Prostate gland (tissue), 2 donors: Measurements from ENCODE around the gene DNAJC1.

Experiments
- POLR2A ChIP-seq: fragments of 450-650 bp; IDR thresholded peaks from one replicate; pipeline ENCODE4 v1.6.1; 2016; ENCODE audit warnings: antibody characterized with exemption, mild to moderate bottlenecking
- POLR2AphosphoS5 ChIP-seq: sonication (generic); formaldehyde crosslinking; IDR thresholded peaks from one replicate; pipeline ENCODE4 v1.6.1; 2017; ENCODE audit warnings: antibody characterized with exemption
- TF ChIP-seq, protein P1 (sequence below), 4 experiments: fragments of 200-600 bp in 2 of 4; fragments of 450-650 bp in 2 of 4; sonication (generic) in 2 of 4; IDR thresholded peaks; 1 replicate in 3 of 4; 2 replicates in 1 of 4; pipeline ENCODE4 v1.5.1; 2016 to 2019; ENCODE audit warnings: antibody characterized with exemption in 4 of 4, mild to moderate bottlenecking in 2 of 4, moderate library complexity in 2 of 4

DNA sequence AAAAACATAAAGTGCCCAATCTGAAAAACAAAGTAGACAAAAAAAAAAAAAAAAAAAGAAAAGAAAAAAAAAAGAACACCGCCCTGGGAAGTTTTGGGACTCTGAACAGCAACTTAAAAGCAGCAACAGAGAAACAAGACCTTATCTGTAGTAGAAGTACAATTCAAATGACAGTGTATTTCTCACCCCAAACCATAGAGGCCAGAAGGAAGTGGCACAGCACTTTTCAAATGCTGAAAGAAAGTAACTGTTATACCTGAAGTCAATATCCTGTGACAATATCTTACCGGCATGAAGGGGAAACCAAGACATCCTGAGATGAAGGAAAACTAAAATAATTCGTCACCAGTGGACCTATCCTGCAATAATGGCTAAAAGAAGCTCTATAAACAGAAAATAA, 112.1 kb downstream of the DNAJC1 start:
- no peak for TF ChIP-seq POLR2A
- TF ChIP-seq POLR2AphosphoS5 = no peak
- TF ChIP-seq, protein P1, sequence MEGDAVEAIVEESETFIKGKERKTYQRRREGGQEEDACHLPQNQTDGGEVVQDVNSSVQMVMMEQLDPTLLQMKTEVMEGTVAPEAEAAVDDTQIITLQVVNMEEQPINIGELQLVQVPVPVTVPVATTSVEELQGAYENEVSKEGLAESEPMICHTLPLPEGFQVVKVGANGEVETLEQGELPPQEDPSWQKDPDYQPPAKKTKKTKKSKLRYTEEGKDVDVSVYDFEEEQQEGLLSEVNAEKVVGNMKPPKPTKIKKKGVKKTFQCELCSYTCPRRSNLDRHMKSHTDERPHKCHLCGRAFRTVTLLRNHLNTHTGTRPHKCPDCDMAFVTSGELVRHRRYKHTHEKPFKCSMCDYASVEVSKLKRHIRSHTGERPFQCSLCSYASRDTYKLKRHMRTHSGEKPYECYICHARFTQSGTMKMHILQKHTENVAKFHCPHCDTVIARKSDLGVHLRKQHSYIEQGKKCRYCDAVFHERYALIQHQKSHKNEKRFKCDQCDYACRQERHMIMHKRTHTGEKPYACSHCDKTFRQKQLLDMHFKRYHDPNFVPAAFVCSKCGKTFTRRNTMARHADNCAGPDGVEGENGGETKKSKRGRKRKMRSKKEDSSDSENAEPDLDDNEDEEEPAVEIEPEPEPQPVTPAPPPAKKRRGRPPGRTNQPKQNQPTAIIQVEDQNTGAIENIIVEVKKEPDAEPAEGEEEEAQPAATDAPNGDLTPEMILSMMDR (IDR thresholded peaks at IDR 0.05) = no peak
